Psoas muscle (tissue), 8 donors: ENCODE measurements around the gene UMODL1. TPM values are rescaled to one million over a fixed set of nuclear protein-coding genes. Genes with fewer than 3 reads are reported as not detected.

ENCODE experiments used
- ATAC-seq, 4 donors: fragments of 200-7000 bp; cut with Tn5 transposase; one replicate each; pipeline ENCODE4 v1.9.1; 2020; ENCODE audit warnings: moderate library complexity in 3 of 4, mild to moderate bottlenecking in 2 of 4
- DNase-seq, 2 donors: peaks; one replicate each; pipeline ENCODE4 v3.0.0-alpha.2; 2020
- H3K27ac ChIP-seq: fragments of 200-600 bp; one replicate; pipeline ENCODE4 v1.8.0; 2022
- H3K27me3 ChIP-seq, 3 donors: fragments of 200-600 bp in 1 of 3; one replicate each; pipeline versions ENCODE4 v1.6.1 to v1.8.0; 2013 to 2022; ENCODE audit warnings: low read length in 2 of 3, mild to moderate bottlenecking in 2 of 3, moderate library complexity in 1 of 3; ENCODE audit not compliant: insufficient read depth in 3 of 3
- H3K36me3 ChIP-seq, 2 donors: fragments of 200-600 bp in 1 of 2; one replicate each; pipeline versions ENCODE4 v1.6.1 to v1.8.0; 2013 to 2022; ENCODE audit warnings: low read depth in 1 of 2, mild to moderate bottlenecking in 1 of 2, moderate library complexity in 1 of 2; ENCODE audit not compliant: insufficient read depth in 1 of 2
- H3K4me1 ChIP-seq: fragments of 200-600 bp; one replicate; pipeline ENCODE4 v1.8.0; 2022
- H3K4me3 ChIP-seq: fragments of 200-600 bp; one replicate; pipeline ENCODE4 v1.8.0; 2022; ENCODE audit warnings: mild to moderate bottlenecking
- H3K9me3 ChIP-seq: fragments of 200-600 bp; one replicate; pipeline ENCODE4 v1.8.0; 2022
- WGBS, 3 donors: extraction: QIAGEN DNeasy Blood & Tissue Kit; methylation state at CpG; one replicate each; pipeline versions ENCODE4 v1.1.6 to v1.1.7; 2013; 5-methylcytosine and 5-hydroxymethylcytosine counted together
- intact Hi-C, 2 donors: fragments of 100-400 bp; cut with DNase I; formaldehyde crosslinking; loops; one replicate each; pipeline versions ENCODE4 v1.11.0 to v1.14.2; 2022
- polyA plus RNA-seq, 3 donors: library from polyadenylated mRNA; stranded (reverse); fragments of 200-250 nt; gene quantifications; one replicate each; pipeline ENCODE4 v1.2.3, GENCODE V29; 2013
- total RNA-seq, 4 donors: library from RNA; stranded (reverse); fragmentation: NEBNext Ultra II Directional in 2 of 4; extraction: Animal tissue kit (Norgen Biotek cat#: 25700) in 2 of 4; gene quantifications; one replicate each; pipeline versions ENCODE4 v1.2.1 to v1.2.4, GENCODE V29; 2021 to 2023
- TF ChIP-seq, protein P1 (sequence below): fragments of 200-600 bp; IDR thresholded peaks from one replicate; pipeline ENCODE4 v1.8.0; 2022; ENCODE audit warnings: antibody characterized with exemption
- donor health status: healthy with polysubstance abuse.
- donor health status: DM: no; HTN: no; CAD: no; lungs with moderate emphysema.
- donor health status: Bipolar disorder and iron deficiency.
- donor health status: healthy.
- donor health status: DM: yes; HTN: yes; CAD: no.
- donor health status: DM: no; HTN: no; CAD: no.
- donor health status: DM: no; HTN: no; CAD: no.
- donor health status: DM: yes; HTN: yes; CAD: no.

The UMODL1 gene
- total and polyA plus RNA-seq, 7 donors, result not detected

DNA sequence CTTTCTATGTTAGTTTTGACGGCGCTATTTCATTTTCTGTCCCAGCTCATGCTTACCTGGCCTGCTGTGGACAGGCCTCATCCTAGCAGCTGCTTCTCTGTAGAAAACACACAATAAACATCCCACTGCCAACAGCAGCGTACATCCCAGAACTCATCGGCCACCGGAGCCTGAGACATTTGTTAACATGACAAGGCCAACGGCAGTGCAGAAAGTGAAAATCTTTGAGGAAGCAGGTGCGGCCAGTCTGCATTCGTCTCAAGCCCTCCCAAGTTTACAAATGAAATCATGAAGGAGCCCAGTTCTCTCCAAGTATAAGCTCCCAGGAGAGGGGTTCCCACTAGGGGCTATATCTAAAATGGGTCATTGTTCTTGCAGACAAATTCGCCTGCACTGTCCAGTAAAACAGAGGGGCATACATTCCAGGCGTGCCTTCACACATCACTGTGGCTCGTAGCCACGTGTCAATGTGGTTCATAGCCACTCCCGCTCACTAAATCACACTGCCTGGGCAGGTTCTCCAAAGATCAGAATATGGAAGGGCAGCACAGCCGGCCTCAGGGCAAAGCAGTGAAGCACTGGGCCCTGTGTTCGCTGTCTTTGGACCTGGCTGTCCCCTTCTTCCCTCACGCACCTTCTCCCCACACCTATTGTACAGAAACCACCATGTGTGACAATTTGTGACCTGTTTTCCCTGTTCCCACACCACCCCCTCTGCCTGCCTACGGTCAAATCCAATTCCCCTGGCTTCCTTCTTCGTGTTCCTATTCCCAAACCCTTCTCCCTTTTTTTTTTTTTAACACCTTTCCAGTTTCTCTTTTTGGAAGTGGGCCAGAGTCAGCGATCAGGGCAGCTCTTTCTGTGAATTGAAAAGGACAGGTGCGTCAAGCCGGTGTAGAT, 120.8 kb downstream of the UMODL1 start:
- 51 to 66% (median 60%) methylated on average over 21 of the region's 21 CpGs for WGBS, 3 donors
- TF ChIP-seq, protein P1, sequence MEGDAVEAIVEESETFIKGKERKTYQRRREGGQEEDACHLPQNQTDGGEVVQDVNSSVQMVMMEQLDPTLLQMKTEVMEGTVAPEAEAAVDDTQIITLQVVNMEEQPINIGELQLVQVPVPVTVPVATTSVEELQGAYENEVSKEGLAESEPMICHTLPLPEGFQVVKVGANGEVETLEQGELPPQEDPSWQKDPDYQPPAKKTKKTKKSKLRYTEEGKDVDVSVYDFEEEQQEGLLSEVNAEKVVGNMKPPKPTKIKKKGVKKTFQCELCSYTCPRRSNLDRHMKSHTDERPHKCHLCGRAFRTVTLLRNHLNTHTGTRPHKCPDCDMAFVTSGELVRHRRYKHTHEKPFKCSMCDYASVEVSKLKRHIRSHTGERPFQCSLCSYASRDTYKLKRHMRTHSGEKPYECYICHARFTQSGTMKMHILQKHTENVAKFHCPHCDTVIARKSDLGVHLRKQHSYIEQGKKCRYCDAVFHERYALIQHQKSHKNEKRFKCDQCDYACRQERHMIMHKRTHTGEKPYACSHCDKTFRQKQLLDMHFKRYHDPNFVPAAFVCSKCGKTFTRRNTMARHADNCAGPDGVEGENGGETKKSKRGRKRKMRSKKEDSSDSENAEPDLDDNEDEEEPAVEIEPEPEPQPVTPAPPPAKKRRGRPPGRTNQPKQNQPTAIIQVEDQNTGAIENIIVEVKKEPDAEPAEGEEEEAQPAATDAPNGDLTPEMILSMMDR, result no peak
- no peak overlapping the region for H3K4me3 ChIP-seq
- intact Hi-C loops, result no loop called here
- no peak for DNase-seq
- no peak for ATAC-seq
- peaks cover 0 to 2% (median 0%) of the 10 kb centered on the region in 3 donors for H3K27me3 ChIP-seq
- H3K9me3 ChIP-seq, result no peaks in the 10 kb centered on the region
- no peaks in the 10 kb centered on the region for H3K36me3 ChIP-seq
- no peaks in the 10 kb centered on the region for H3K4me1 ChIP-seq
- H3K27ac ChIP-seq, result no peak overlapping the region

Other genes with a start within 250 kb of the UMODL1 start
- 1 to 10 TPM; 3.2 to 6.4 (median 4.4) TPM for gene PRDM15, start 192.0 kb upstream of the UMODL1 start, total RNA-seq
- gene PRDM15, start 192.0 kb upstream of the UMODL1 start, polyA plus RNA-seq, result 1 to 10 TPM; 2.2 to 3.7 (median 2.9) TPM
- 1 to 10 TPM; 3.2 to 6.6 (median 4.0) TPM for gene C2CD2, start 117.3 kb upstream of the UMODL1 start, total RNA-seq
- 1 to 10 TPM; 1.6 to 2.9 (median 1.9) TPM for gene C2CD2, start 117.3 kb upstream of the UMODL1 start, polyA plus RNA-seq
- 1 to 10 TPM; 4.5 to 8.8 (median 4.6) TPM for gene ZBTB21, start 61.0 kb upstream of the UMODL1 start, total RNA-seq
- 1 to 10 TPM in 2 of 3 donors, under 1 TPM in 1; 0.49 to 2.2 (median 1.2) TPM for gene ZBTB21, start 61.0 kb upstream of the UMODL1 start, polyA plus RNA-seq
- gene ABCG1, start 147.8 kb downstream of the UMODL1 start, total RNA-seq, result 10 to 100 TPM in 2 of 4 donors, 1 to 10 TPM in 2; 4.4 to 35.8 (median 16.6) TPM
- gene ABCG1, start 147.8 kb downstream of the UMODL1 start, polyA plus RNA-seq, result 1 to 10 TPM; 2.9 to 3.5 (median 3.5) TPM
- gene TFF3, start 244.1 kb downstream of the UMODL1 start, total RNA-seq, result 1 to 10 TPM; 1.1 to 3.0 (median 2.3) TPM
- 1 to 10 TPM in 2 of 3 donors, under 1 TPM in 1; 0.92 to 3.3 (median 2.1) TPM for gene TFF3, start 244.1 kb downstream of the UMODL1 start, polyA plus RNA-seq